ENCODE results near the gene PTPRE.

DNA sequence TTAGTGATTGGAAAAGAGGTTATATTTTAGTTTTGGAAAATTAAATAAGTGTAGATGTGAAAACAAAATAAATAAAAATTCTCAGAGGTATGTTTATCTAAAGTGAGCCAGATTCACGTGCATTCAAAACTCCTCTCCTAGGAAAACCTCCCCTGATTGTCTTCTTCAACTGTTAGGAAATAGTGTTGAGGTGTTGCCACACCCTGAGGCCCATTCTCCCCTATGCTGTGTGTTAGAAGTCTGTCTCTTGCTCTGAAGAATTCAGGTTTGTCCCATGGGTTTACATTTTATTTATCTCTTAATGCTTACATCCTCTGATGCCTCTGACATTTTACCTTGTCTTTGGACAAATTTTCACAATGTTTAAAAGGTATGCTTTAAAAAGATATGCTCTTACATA lies 40.3 kb downstream of the PTPRE start:
- TF ChIP-seq POLR2AphosphoS5 (IDR thresholded peaks at IDR 0.05; ENCODE audit: borderline replicate concordance, low read depth, low read length) (no peak), EZH2 (IDR thresholded peaks at IDR 0.05) (no peak), FOXP2 (optimal IDR thresholded peaks at IDR 0.05; ENCODE audit: control extremely low read depth, extremely low read length, insufficient read depth) (no peak)
